Amniotic epithelial cell (primary cell): ENCODE data around the gene TRIM29.

ENCODE experiments used
- DNase-seq: peaks from one replicate; pipeline ENCODE4 v3.0.0-alpha.2; 2010; ENCODE audit warnings: low read depth

The TRIM29 gene

GRCh38 chr11:120139316-120140069, 1.6 kb upstream of the TRIM29 start:
- no peak for DNase-seq

- DNase-seq = no peak
Observed at GRCh38 chr11:120137187-120137610, 714 bp downstream of the TRIM29 start.

- no peak for DNase-seq
Observed at GRCh38 chr11:120136356-120136755, 1.6 kb downstream of the TRIM29 start.

GRCh38 chr11:120135838-120136237, 2.1 kb downstream of the TRIM29 start:
- no peak for DNase-seq

GRCh38 chr11:120134931-120135228, 3.0 kb downstream of the TRIM29 start:
- DNase-seq = no peak

- no peak for DNase-seq
Observed at GRCh38 chr11:120134106-120134930, 3.6 kb downstream of the TRIM29 start.

GRCh38 chr11:120133216-120134105, 4.5 kb downstream of the TRIM29 start:
- no peak for DNase-seq

GRCh38 chr11:120132645-120133185, 5.2 kb downstream of the TRIM29 start:
- no peak for DNase-seq

- no peak for DNase-seq
Observed at GRCh38 chr11:120131941-120132644, 5.8 kb downstream of the TRIM29 start.

GRCh38 chr11:120130991-120131760, 6.7 kb downstream of the TRIM29 start:
- no peak for DNase-seq

GRCh38 chr11:120130176-120130980, 7.5 kb downstream of the TRIM29 start:
- DNase-seq = no peak

GRCh38 chr11:120129570-120129969, 8.3 kb downstream of the TRIM29 start:
- no peak for DNase-seq

- peak; percentile 11 for DNase-seq
Observed at GRCh38 chr11:120128392-120129119, 9.4 kb downstream of the TRIM29 start.

GRCh38 chr11:120127236-120127635, 10.7 kb downstream of the TRIM29 start:
- DNase-seq = no peak

GRCh38 chr11:120126620-120127019, 11.3 kb downstream of the TRIM29 start:
- no peak for DNase-seq

GRCh38 chr11:120125509-120125908, 12.4 kb downstream of the TRIM29 start:
- DNase-seq = no peak

GRCh38 chr11:120125024-120125423, 12.9 kb downstream of the TRIM29 start:
- peak; percentile 8 for DNase-seq

- DNase-seq = no peak
Observed at GRCh38 chr11:120124355-120124754, 13.6 kb downstream of the TRIM29 start.

GRCh38 chr11:120123946-120124345, 14.0 kb downstream of the TRIM29 start:
- no peak for DNase-seq
